Superior temporal gyrus (tissue), 1 donor: Measurements from ENCODE around the gene FAP.

Experiments
- DNase-seq: peaks from one replicate; pipeline ENCODE4 v3.0.0-alpha.2; 2016; ENCODE audit errors: extremely low spot score

Gene FAP

GRCh38 chr2:162243294-162243693 lies at the start of gene FAP:
Gene FAP, minus strand, starts transcription at chr2:162243445. Its CDS starts 118 bp downstream, at chr2:162243327.
- peak; percentile 48 for DNase-seq

GRCh38 chr2:162291748-162292147 lies 48.5 kb upstream of the FAP start:
- DNase-seq: no peak

GRCh38 chr2:162282765-162283425 lies 39.6 kb upstream of the FAP start:
- DNase-seq: no peak

GRCh38 chr2:162280654-162281053 lies 37.4 kb upstream of the FAP start:
- DNase-seq: no peak

- no peak for DNase-seq
Measured at GRCh38 chr2:162277381-162277780, 34.1 kb upstream of the FAP start.

GRCh38 chr2:162267996-162268395 lies 24.8 kb upstream of the FAP start:
- DNase-seq: no peak

DNA sequence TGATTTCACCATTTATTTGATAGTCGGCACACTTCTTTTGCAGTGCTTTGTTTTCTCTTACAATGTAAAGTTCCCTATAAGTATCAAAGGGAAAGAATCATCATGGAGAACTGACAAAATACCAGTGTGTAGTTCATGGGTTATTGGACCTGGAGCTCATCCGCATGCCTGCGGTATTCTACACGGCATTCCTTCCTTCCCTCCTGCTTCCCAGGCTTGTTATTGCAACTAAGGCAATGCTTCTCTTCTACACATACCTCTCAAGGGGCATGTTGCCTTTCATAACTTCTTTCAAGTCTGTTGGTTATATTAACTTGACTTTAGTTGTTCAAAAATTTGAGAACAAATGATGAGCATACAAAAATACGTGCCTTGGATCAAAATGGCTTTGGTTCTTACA lies 24.3 kb upstream of the FAP start:
- no peak for DNase-seq

- DNase-seq: no peak
Measured at GRCh38 chr2:162266460-162266760, 23.2 kb upstream of the FAP start.

DNA sequence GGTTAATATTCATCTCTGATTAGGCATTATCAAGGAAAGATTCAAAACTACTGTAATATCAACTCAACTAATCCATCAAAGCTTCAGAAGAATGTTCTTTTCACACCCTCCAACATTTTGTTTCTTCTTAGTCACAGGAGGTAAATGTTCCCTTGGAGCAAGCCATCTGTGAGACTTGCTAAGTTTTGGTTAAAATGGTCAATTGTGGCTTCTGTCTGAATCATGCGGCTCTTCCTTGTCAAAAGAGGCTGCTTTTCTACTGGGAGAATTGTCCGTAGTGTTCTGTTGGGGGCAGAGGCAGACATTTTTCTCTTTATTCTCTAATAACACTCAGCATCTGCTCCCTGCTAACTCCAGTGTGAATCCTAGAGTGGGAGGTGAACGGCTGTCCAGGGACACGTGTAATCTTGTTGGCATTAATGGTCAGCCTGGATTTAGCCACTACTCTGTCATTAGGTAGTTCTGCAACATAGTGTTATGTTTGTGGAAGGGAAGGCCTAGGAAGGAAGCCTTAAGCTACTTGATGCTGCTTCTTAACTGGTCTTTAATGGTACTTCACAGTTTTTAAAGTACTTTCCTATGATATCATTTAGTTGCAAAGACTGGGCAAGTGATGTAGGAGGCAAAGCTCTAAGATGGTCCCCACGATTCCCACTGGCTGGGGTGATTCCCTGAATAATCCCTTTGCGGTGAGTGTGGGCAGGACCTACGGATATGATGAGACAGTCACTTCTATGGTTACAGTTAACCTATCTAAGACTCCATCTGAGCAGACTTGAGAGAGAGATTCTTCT lies 22.6 kb upstream of the FAP start:
- DNase-seq: peak; percentile 49

DNA sequence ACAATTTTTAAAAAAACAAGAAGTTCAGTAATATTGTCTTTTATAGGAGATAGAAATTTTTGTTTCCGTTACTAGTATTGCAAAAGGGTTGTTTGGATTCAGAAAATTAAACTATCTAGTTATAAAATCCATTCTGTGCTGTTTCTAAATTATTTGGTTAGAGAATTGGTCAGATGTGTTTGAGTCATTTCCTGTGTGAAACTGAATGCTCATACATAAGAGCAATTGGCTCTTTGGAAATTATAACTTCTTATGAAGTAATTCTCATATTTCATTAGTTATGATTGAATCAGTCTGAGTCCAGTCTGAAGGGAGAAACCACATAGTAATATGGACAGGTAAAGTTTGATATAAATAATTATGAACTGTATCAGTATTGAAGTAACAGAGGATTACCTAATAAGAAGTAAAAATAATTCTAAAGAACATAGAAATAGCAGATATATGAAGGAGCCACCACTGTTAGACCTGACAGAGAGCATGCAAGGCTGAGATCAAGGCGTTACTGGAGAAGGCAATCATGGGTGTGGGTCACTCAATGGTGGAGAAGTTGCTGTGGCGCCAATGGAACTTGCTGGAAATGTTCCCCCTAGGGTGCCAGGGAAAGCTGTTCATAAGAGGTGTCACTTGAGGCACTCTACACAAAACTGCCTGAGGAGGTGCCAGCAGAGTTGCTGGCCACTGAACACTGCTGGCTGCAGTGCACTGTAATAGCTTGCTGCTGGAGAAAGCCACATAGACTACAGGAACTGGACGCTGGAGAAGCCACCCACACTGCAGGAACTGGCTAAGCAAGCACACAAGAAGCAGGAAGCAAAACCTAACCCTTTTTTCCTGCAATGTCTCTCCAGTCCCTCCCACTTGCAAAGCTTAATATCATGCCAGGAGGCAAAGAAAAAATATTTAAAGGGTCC lies 18.0 kb upstream of the FAP start:
- DNase-seq: no peak

- DNase-seq: no peak
Measured at GRCh38 chr2:162258686-162259085, 15.4 kb upstream of the FAP start.

GRCh38 chr2:162258169-162258568 lies 14.9 kb upstream of the FAP start:
- no peak for DNase-seq

- no peak for DNase-seq
Measured at GRCh38 chr2:162257425-162257824, 14.2 kb upstream of the FAP start.

GRCh38 chr2:162256591-162256991 lies 13.3 kb upstream of the FAP start:
- no peak for DNase-seq

DNA sequence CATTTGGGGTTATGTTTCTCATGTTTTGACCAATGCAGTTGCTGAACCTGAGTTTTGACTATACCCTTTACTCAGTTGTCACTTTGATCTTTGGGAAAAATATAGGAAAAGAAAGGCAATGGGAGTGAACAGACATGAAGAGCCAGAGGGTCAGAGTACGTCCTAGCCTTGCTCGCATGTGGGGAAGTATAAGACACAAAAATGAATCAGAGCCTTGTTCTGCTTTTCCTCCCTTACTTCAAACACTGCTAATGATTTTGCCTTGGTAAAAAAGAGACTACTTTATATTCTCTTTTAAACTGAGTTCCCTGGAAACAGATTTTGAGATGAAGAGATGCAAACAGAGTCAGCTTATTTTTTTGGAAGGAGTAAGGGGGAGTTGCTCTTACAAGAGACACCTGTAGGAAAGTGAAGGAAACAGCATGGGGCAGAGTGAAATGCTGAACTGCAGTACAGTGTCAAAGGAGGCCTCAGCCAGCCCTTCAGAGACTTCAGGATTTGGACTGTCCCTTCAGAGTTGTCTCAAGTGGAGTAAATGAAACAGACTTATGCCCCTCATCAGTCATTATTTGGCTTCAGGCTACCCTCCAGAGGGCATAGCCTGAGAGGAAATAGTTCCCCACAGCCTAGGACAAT lies 11.1 kb upstream of the FAP start:
- DNase-seq: no peak

DNA sequence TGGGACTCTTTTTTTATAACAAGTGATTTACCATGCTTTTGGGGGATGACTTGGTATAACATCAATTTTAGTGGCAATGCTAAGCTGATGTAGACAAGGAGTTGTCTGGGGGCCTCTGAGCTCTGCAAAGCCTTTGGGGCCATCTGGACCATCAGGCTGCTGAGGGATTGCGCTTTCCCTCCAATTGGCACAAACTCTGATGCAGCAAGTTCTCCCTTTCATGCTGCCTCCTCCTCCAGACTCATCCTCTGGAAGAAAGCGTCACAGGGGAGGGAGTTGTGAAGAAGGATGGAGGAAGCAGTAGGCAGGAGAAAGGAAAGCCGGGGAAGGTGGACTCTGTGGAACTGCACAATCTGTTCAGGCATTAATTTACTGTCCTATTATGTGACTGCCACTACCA lies 10.2 kb upstream of the FAP start:
- DNase-seq: no peak

- DNase-seq: no peak
Measured at GRCh38 chr2:162252153-162252552, 8.9 kb upstream of the FAP start.

GRCh38 chr2:162245781-162246180 lies 2.5 kb upstream of the FAP start:
- no peak for DNase-seq

- DNase-seq: no peak
Measured at GRCh38 chr2:162245061-162245460, 1.8 kb upstream of the FAP start.

DNA sequence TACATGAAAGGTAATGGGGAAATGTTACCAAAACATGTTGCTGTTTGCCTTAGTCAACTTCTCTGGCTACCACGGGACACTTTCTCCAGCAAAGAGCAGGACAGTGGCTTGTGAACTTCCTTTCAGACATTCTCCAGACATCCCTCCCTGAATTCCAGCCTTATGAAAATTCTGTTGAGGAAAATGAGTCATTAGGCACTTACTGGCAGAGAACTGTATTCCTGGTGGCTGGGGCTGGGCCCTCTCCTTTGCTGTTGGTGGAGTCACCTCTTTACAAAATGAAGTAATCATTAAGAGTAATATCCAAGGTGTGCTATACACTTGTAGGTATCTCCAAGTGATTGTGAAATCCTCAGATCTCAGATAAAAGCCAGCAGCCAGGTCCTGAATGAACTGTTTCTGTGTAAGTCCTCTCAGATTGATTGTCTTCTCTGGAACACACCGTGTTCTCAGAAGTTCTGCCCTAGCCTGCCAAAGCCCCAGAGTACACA lies 1.3 kb upstream of the FAP start:
- no peak for DNase-seq

- DNase-seq: peak; percentile 56
Measured at GRCh38 chr2:162243715-162244114, 470 bp upstream of the FAP start.
